Naive thymus-derived CD4-positive, alpha-beta T cell (primary cell): ENCODE results near the gene VEGFA. TPM values are rescaled to one million over a fixed set of nuclear protein-coding genes. Genes with fewer than 3 reads are reported as not detected.

Source experiments
- ATAC-seq: fragments of 150-1000 bp; cut with Tn5 transposase; 2 replicates; pipeline ENCODE4 v1.10.0; 2021; ENCODE audit warnings: mild to moderate bottlenecking, moderate library complexity
- CTCF ChIA-PET: fragments of 350-600 bp; sonication (Branson Sonifier 250); formaldehyde crosslinking; loops from one replicate; lab custom pipeline; 2021; ENCODE audit warnings: antibody characterized with exemption; lab: Charles Lee
- POLR2A ChIA-PET: fragments of 350-600 bp; sonication (Branson Sonifier 250); formaldehyde crosslinking; loops from one replicate; lab custom pipeline; 2021; ENCODE audit warnings: antibody characterized with exemption, inconsistent platforms; lab: Charles Lee
- DNase-seq, 9 donors: peaks; one replicate each; pipeline versions ENCODE4 v3.0.0 to v3.0.0-alpha.2; 2020 to 2022; ENCODE audit warnings: mixed read lengths in 1 of 9
- H3K27ac ChIP-seq: one replicate; pipeline ENCODE4 v1.7.0; 2013; ENCODE audit warnings: mild to moderate bottlenecking, low read depth, low read length, moderate library complexity
- H3K27me3 ChIP-seq, 2 donors: one replicate each; pipeline ENCODE4 v1.7.0; 2013; ENCODE audit warnings: low read length in 2 of 2, mild to moderate bottlenecking in 2 of 2, moderate library complexity in 2 of 2; ENCODE audit not compliant: control insufficient read depth in 2 of 2, insufficient read depth in 2 of 2
- H3K36me3 ChIP-seq, 3 experiments: 1 replicate in 2 of 3; 2 replicates in 1 of 3; pipeline ENCODE4 v1.7.0; 2013; ENCODE audit warnings: low read length in 3 of 3, mild to moderate bottlenecking in 3 of 3, moderate library complexity in 1 of 3; ENCODE audit not compliant: insufficient read depth in 3 of 3, control insufficient read depth in 2 of 3
- H3K4me1 ChIP-seq, 2 donors: one replicate each; pipeline ENCODE4 v1.7.0; 2013; ENCODE audit warnings: low read length in 2 of 2, mild to moderate bottlenecking in 2 of 2, moderate library complexity in 1 of 2; ENCODE audit not compliant: control insufficient read depth in 2 of 2, insufficient read depth in 2 of 2
- H3K4me3 ChIP-seq: 2 replicates; pipeline ENCODE4 v1.7.0; 2013; ENCODE audit warnings: mild to moderate bottlenecking, low read length
- H3K9me3 ChIP-seq, 3 experiments: 1 replicate in 2 of 3; 2 replicates in 1 of 3; pipeline ENCODE4 v1.7.0; 2013; ENCODE audit warnings: low read length in 3 of 3; ENCODE audit not compliant: control insufficient read depth in 2 of 3
- H3K27ac Mint-ChIP-seq, 9 donors: one replicate each; pipeline ENCODE4 v1.8.0; 2020 to 2022; ENCODE audit warnings: mixed read lengths in 9 of 9, mild to moderate bottlenecking in 8 of 9, moderate library complexity in 5 of 9, inconsistent platforms in 2 of 9
- H3K27me3 Mint-ChIP-seq, 5 donors: one replicate each; pipeline ENCODE4 v1.8.0; 2021 to 2022; ENCODE audit warnings: mixed read lengths in 5 of 5, mild to moderate bottlenecking in 1 of 5
- H3K36me3 Mint-ChIP-seq, 5 donors: one replicate each; pipeline ENCODE4 v1.8.0; 2020 to 2022; ENCODE audit warnings: mixed read lengths in 5 of 5, mild to moderate bottlenecking in 3 of 5, inconsistent platforms in 1 of 5
- H3K4me1 Mint-ChIP-seq, 7 donors: one replicate each; pipeline ENCODE4 v1.8.0; 2020 to 2022; ENCODE audit warnings: mixed read lengths in 7 of 7, mild to moderate bottlenecking in 3 of 7, inconsistent platforms in 1 of 7
- H3K4me3 Mint-ChIP-seq, 10 donors: one replicate each; pipeline ENCODE4 v1.8.0; 2020 to 2022; ENCODE audit warnings: mild to moderate bottlenecking in 10 of 10, mixed read lengths in 10 of 10, moderate library complexity in 6 of 10, inconsistent platforms in 2 of 10
- H3K9me3 Mint-ChIP-seq, 11 donors: one replicate each; pipeline ENCODE4 v1.8.0; 2020 to 2022; ENCODE audit warnings: mixed read lengths in 11 of 11, mild to moderate bottlenecking in 4 of 11, inconsistent platforms in 1 of 11, moderate library complexity in 1 of 11
- intact Hi-C, 2 donors: fragments of 100-400 bp; cut with micrococcal nuclease; formaldehyde crosslinking; loops; one replicate each; pipeline ENCODE4 v1.15.1; 2023
- polyA plus RNA-seq, 2 donors: library from polyadenylated mRNA; unstranded; fragments of 300-500 nt; fragmentation: Illumina TruSeq; gene quantifications; one replicate each; pipeline ENCODE4 v1.2.3, GENCODE V29; 2021
- total RNA-seq, 6 experiments: library from RNA in 5 of 6; stranded (reverse) in 5 of 6; gene quantifications; 1 replicate in 5 of 6; 2 replicates in 1 of 6; pipeline ENCODE4 v1.2.3 and lab custom pipeline; 2021 to 2026

The VEGFA gene
- total and polyA plus RNA-seq, 7 experiments from 2014 or later: 0.26 to 72.1 (median 10.2) TPM; not detected in 1

- Mint-ChIP-seq H3K4me3 (no peak overlapping the region), H3K27ac (no peak overlapping the region), H3K27me3 (peaks cover 0 to 8% (median 0%) of the 10 kb centered on the region in 5 donors), H3K36me3 (no peaks in the 10 kb centered on the region), H3K4me1 (peaks cover 0 to 20% (median 11%) of the 10 kb centered on the region in 7 donors), H3K9me3 (no peaks in the 10 kb centered on the region)
- DNase-seq (no peak), ATAC-seq (peak; percentile 67)
- Histone ChIP-seq H3K4me1 (no peaks in the 10 kb centered on the region), H3K4me3 (no peak overlapping the region), H3K27me3 (no peaks in the 10 kb centered on the region), H3K9me3 (no peaks in the 10 kb centered on the region), H3K36me3 (no peaks in the 10 kb centered on the region), H3K27ac (no peak overlapping the region)
- intact Hi-C loops: no loop called here
- ChIA-PET CTCF (no interaction called here), POLR2A (no interaction called here)
Measured at GRCh38 chr6:43803783-43804549, 34.0 kb downstream of the VEGFA start.

- intact Hi-C loops: no loop called here
- no peaks in the 10 kb centered on the region for H3K4me1 ChIP-seq
- H3K36me3 ChIP-seq: no peaks in the 10 kb centered on the region
- no peaks in the 10 kb centered on the region for H3K9me3 ChIP-seq
- H3K4me3 ChIP-seq: no peak overlapping the region
- no peaks in the 10 kb centered on the region for H3K27me3 ChIP-seq
- Mint-ChIP-seq H3K9me3 (no peaks in the 10 kb centered on the region), H3K4me3 (no peak overlapping the region), H3K27ac (no peak overlapping the region), H3K27me3 (peaks cover 0 to 8% (median 0%) of the 10 kb centered on the region in 5 donors), H3K4me1 (peaks cover 0 to 15% (median 9%) of the 10 kb centered on the region in 7 donors), H3K36me3 (no peaks in the 10 kb centered on the region)
- POLR2A ChIA-PET: no interaction called here
- CTCF ChIA-PET: no interaction called here
- ATAC-seq (no peak), DNase-seq (no peak)
- no peak overlapping the region for H3K27ac ChIP-seq
Measured at GRCh38 chr6:43804550-43805223, 34.7 kb downstream of the VEGFA start.

GRCh38 chr6:43805699-43806042, 35.7 kb downstream of the VEGFA start:
- Mint-ChIP-seq H3K9me3 (no peaks in the 10 kb centered on the region), H3K4me3 (no peak overlapping the region), H3K27me3 (peaks cover 0 to 8% (median 0%) of the 10 kb centered on the region in 5 donors), H3K4me1 (peaks cover 0 to 5% (median under 1%) of the 10 kb centered on the region in 7 donors), H3K36me3 (no peaks in the 10 kb centered on the region), H3K27ac (no peak overlapping the region)
- H3K27ac ChIP-seq: no peak overlapping the region
- no peaks in the 10 kb centered on the region for H3K27me3 ChIP-seq
- no peak for DNase-seq
- H3K4me1 ChIP-seq: no peaks in the 10 kb centered on the region
- POLR2A ChIA-PET: interaction anchor here (0.7 kb wide), 1 partner anchor 35 kb away, joined by 3 read pairs; no protein-coding TSS in a partner anchor
- CTCF ChIA-PET: no interaction called here
- no peaks in the 10 kb centered on the region for H3K36me3 ChIP-seq
- intact Hi-C loops: no loop called here
- no peaks in the 10 kb centered on the region for H3K9me3 ChIP-seq
- no peak for ATAC-seq
- no peak overlapping the region for H3K4me3 ChIP-seq

- ATAC-seq: no peak
- no peak for DNase-seq
- H3K27ac ChIP-seq: no peak overlapping the region
- H3K9me3 ChIP-seq: no peaks in the 10 kb centered on the region
- H3K4me3 Mint-ChIP-seq: no peak overlapping the region
- POLR2A ChIA-PET: interaction anchor here (0.7 kb wide), 1 partner anchor 34 kb away, joined by 3 read pairs; no protein-coding TSS in a partner anchor
- no peak overlapping the region for H3K4me3 ChIP-seq
- no peaks in the 10 kb centered on the region for H3K9me3 Mint-ChIP-seq
- H3K36me3 ChIP-seq: no peaks in the 10 kb centered on the region
- no peaks in the 10 kb centered on the region for H3K4me1 ChIP-seq
- peaks cover 0 to 3% (median 0%) of the 10 kb centered on the region in 7 donors for H3K4me1 Mint-ChIP-seq
- no peak overlapping the region for H3K27ac Mint-ChIP-seq
- CTCF ChIA-PET: no interaction called here
- peaks cover 0 to 8% (median 0%) of the 10 kb centered on the region in 5 donors for H3K27me3 Mint-ChIP-seq
- intact Hi-C loops: no loop called here
- no peaks in the 10 kb centered on the region for H3K36me3 Mint-ChIP-seq
- H3K27me3 ChIP-seq: no peaks in the 10 kb centered on the region
Measured at GRCh38 chr6:43806043-43806757, 36.2 kb downstream of the VEGFA start.

GRCh38 chr6:43806758-43807227, 36.8 kb downstream of the VEGFA start:
- peaks cover 0 to 7% (median 0%) of the 10 kb centered on the region in 7 donors for H3K4me1 Mint-ChIP-seq

GRCh38 chr6:43807228-43808061, 37.4 kb downstream of the VEGFA start:
- peaks cover 0 to 12% (median 0%) of the 10 kb centered on the region in 7 donors for H3K4me1 Mint-ChIP-seq
- H3K36me3 Mint-ChIP-seq: no peaks in the 10 kb centered on the region
- no peak overlapping the region for H3K4me3 ChIP-seq
- H3K27me3 Mint-ChIP-seq: peaks cover 0 to 8% (median 0%) of the 10 kb centered on the region in 5 donors
- ATAC-seq (no peak), DNase-seq (no peak)
- POLR2A ChIA-PET: no interaction called here
- no peaks in the 10 kb centered on the region for H3K4me1 ChIP-seq
- no peak overlapping the region for H3K4me3 Mint-ChIP-seq
- H3K36me3 ChIP-seq: no peaks in the 10 kb centered on the region
- H3K27me3 ChIP-seq: no peaks in the 10 kb centered on the region
- no peak overlapping the region for H3K27ac ChIP-seq
- no peaks in the 10 kb centered on the region for H3K9me3 Mint-ChIP-seq
- no peak overlapping the region for H3K27ac Mint-ChIP-seq
- intact Hi-C loops: no loop called here
- H3K9me3 ChIP-seq: no peaks in the 10 kb centered on the region
- CTCF ChIA-PET: interaction anchor here (0.6 to 1.0 kb wide), 2 partner anchors 85 to 163 kb away, joined by 3 to 4 read pairs; no protein-coding TSS in a partner anchor

More at GRCh38 chr6:43806758-43807227, 36.8 kb downstream of the VEGFA start:
- H3K36me3 Mint-ChIP-seq: no peaks in the 10 kb centered on the region
- H3K4me3 ChIP-seq: no peak overlapping the region
- no peaks in the 10 kb centered on the region for H3K9me3 ChIP-seq
- ChIA-PET POLR2A (no interaction called here), CTCF (interaction anchor here (0.6 kb wide), 1 partner anchor 164 kb away, joined by 4 read pairs; no protein-coding TSS in a partner anchor)
- intact Hi-C loops: no loop called here
- no peaks in the 10 kb centered on the region for H3K27me3 ChIP-seq
- H3K36me3 ChIP-seq: no peaks in the 10 kb centered on the region
- ATAC-seq (no peak), DNase-seq (no peak)
- H3K27ac Mint-ChIP-seq: no peak overlapping the region
- no peaks in the 10 kb centered on the region for H3K4me1 ChIP-seq
- H3K9me3 Mint-ChIP-seq: no peaks in the 10 kb centered on the region
- peaks cover 0 to 8% (median 0%) of the 10 kb centered on the region in 5 donors for H3K27me3 Mint-ChIP-seq
- H3K4me3 Mint-ChIP-seq: no peak overlapping the region
- no peak overlapping the region for H3K27ac ChIP-seq
